Measurements from ENCODE around the gene RPL41. TPM values are rescaled to one million over a fixed set of nuclear protein-coding genes. Genes with fewer than 3 reads are reported as not detected.
A peak's percentile ranks its signal among the peaks of the same experiment; 100 is the strongest.

RPL41 gene
- total RNA-seq, 1 donor from 2014 or later = 4,478 TPM

DNA sequence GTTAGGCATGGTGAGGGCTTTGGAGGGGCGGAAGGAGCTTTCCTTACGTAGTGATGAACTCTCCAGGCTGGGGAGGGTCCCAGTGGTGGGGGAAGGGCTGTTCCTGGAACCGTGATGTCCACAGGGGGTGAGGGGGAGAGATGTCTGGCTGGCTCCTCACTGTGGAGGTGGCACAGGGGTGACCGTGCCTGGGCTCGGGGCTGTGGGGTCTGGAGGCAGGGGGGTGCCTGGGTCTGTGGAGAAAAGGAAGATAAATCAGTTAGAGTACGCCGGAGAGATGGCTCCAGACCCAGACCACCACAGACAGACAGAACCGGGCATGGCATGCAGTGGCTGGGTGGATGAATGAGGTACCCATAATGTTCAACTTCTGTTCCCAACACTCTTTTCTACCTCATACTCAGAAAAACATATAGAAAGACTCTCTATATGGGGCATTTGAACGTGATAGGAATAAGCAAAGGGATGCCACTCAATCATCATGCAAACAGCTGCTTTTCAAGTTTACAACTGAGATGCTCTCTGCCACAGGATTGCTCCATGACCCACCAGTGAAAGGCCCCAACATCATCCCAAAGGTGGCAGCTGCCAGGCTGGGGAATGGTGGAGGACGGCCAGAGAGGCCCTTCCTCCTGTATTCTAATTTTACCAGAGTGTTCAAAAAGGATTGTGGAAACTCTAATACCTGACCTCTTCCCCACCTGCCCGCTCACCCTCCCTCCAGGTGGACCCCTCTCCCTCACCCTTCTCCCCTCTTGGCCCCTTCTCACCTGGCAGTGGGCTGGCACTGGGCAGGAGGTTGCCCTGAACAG lies 47.3 kb downstream of the RPL41 start:
- TF ChIP-seq, protein P1, sequence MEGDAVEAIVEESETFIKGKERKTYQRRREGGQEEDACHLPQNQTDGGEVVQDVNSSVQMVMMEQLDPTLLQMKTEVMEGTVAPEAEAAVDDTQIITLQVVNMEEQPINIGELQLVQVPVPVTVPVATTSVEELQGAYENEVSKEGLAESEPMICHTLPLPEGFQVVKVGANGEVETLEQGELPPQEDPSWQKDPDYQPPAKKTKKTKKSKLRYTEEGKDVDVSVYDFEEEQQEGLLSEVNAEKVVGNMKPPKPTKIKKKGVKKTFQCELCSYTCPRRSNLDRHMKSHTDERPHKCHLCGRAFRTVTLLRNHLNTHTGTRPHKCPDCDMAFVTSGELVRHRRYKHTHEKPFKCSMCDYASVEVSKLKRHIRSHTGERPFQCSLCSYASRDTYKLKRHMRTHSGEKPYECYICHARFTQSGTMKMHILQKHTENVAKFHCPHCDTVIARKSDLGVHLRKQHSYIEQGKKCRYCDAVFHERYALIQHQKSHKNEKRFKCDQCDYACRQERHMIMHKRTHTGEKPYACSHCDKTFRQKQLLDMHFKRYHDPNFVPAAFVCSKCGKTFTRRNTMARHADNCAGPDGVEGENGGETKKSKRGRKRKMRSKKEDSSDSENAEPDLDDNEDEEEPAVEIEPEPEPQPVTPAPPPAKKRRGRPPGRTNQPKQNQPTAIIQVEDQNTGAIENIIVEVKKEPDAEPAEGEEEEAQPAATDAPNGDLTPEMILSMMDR (conservative IDR thresholded peaks at IDR 0.05) = no peak
- peak overlapping the region; percentile 95 for H3K4me3 Mint-ChIP-seq
- peaks cover 15% of the 10 kb centered on the region for H3K27me3 Mint-ChIP-seq (ENCODE audit: low read depth)
- H3K9me3 Mint-ChIP-seq = no peaks in the 10 kb centered on the region
- H3K36me3 Mint-ChIP-seq (ENCODE audit: low read depth) = peaks cover 38% of the 10 kb centered on the region
- H3K27ac Mint-ChIP-seq (ENCODE audit: unreplicated experiment) = no peak overlapping the region
- peaks cover 40% of the 10 kb centered on the region for H3K4me1 Mint-ChIP-seq
- DNase-seq (ENCODE audit: low read depth, low spot score) = no peak

DNA sequence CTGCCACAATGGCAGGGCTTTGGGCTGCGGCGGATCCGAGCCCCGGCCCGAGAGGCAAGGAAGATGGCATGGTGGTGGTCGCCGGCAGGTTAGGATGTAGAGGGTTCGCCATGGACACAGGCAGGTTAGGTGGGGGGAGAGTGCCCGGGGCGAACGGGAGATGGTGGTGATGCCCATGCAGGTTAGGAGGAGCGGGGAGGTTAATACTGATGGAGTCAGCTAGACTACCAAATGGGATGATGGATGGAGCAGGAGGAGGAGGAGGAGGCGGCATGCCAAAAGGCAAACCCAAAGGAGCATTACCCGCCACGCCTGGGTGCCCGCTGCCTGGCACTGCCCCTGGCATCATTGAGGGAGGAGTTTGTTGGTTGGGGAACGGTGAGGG lies 47.9 kb downstream of the RPL41 start:
- Mint-ChIP-seq H3K27ac (ENCODE audit: unreplicated experiment) (no peak overlapping the region), H3K4me1 (peaks cover 34% of the 10 kb centered on the region), H3K36me3 (ENCODE audit: low read depth) (peaks cover 33% of the 10 kb centered on the region), H3K27me3 (ENCODE audit: low read depth) (peaks cover 11% of the 10 kb centered on the region), H3K9me3 (no peaks in the 10 kb centered on the region), H3K4me3 (peak overlapping the region; percentile 29)
- DNase-seq (ENCODE audit: low read depth, low spot score) = no peak
- TF ChIP-seq, protein P1 (conservative IDR thresholded peaks at IDR 0.05) = no peak

DNA sequence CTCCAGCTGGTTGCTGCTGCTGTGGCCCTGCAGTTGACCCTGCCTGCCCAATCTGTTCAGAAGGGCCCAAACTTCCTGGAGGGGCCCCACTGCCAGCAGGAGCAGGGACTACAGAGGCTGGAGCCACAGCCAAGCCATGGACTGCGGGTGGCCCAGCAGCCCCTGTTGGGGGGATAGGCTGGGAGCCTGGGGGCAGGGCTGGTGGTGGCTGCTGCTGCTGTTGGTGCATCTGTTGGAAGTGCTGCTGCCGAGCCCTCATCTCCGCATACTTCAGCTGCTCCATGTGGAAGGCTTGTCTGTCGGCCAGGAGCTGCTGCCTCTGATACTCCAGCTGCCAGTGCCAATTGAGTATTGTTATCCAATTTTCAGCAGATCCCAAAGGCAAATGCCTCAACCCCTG lies 48.9 kb downstream of the RPL41 start:
- Mint-ChIP-seq H3K27me3 (ENCODE audit: low read depth) (peaks cover 10% of the 10 kb centered on the region), H3K4me3 (peak overlapping the region; percentile 74), H3K27ac (ENCODE audit: unreplicated experiment) (no peak overlapping the region), H3K4me1 (peaks cover 24% of the 10 kb centered on the region), H3K36me3 (ENCODE audit: low read depth) (peaks cover 35% of the 10 kb centered on the region), H3K9me3 (no peaks in the 10 kb centered on the region)
- DNase-seq (ENCODE audit: low read depth, low spot score) = no peak
- TF ChIP-seq, protein P1 (conservative IDR thresholded peaks at IDR 0.05) = no peak

Other genes with a start within 250 kb of the RPL41 start
- 54.0 and 56.8 TPM in 2 replicates for gene PYM1, start 188.7 kb upstream of the RPL41 start, total RNA-seq
- 17.1 and 18.8 TPM in 2 replicates for gene DGKA, start 185.5 kb upstream of the RPL41 start, total RNA-seq
- gene PMEL, start 150.6 kb upstream of the RPL41 start, total RNA-seq = 36.9 and 39.9 TPM in 2 replicates
- gene CDK2, start 149.8 kb upstream of the RPL41 start, total RNA-seq = 125 TPM in 2 replicates
- 86.5 and 97.3 TPM in 2 replicates for gene RAB5B, start 142.6 kb upstream of the RPL41 start, total RNA-seq
- gene SUOX, start 119.4 kb upstream of the RPL41 start, total RNA-seq = 30.4 and 33.7 TPM in 2 replicates
- 42.3 and 45.5 TPM in 2 replicates for gene IKZF4, start 95.6 kb upstream of the RPL41 start, total RNA-seq
- gene RPS26, start 74.7 kb upstream of the RPL41 start, total RNA-seq = 32.3 and 43.1 TPM in 2 replicates
- 144 and 152 TPM in 2 replicates for gene ERBB3, start 36.5 kb upstream of the RPL41 start, total RNA-seq
- gene PA2G4, start 12.1 kb upstream of the RPL41 start, total RNA-seq = 201 and 213 TPM in 2 replicates
- gene ZC3H10, start 1.6 kb downstream of the RPL41 start, total RNA-seq = 19.1 and 19.3 TPM in 2 replicates
- 118 and 121 TPM in 2 replicates for gene ESYT1, start 11.6 kb downstream of the RPL41 start, total RNA-seq
- gene MYL6B, start 36.0 kb downstream of the RPL41 start, total RNA-seq = 178 and 189 TPM in 2 replicates
- gene MYL6, start 41.7 kb downstream of the RPL41 start, total RNA-seq = 924 TPM in 2 replicates
- gene SMARCC2, start 72.8 kb downstream of the RPL41 start, total RNA-seq = 164 and 172 TPM in 2 replicates
- 48.3 and 48.6 TPM in 2 replicates for gene RNF41, start 105.3 kb downstream of the RPL41 start, total RNA-seq
- gene NABP2, start 107.7 kb downstream of the RPL41 start, total RNA-seq = 71.8 and 75.7 TPM in 2 replicates
- gene SLC39A5, start 113.4 kb downstream of the RPL41 start, total RNA-seq = 0.65 and 1.0 TPM in 2 replicates
- 61.4 and 68.0 TPM in 2 replicates for gene ANKRD52, start 141.8 kb downstream of the RPL41 start, total RNA-seq
- 23.2 and 23.3 TPM in 2 replicates for gene COQ10A, start 150.3 kb downstream of the RPL41 start, total RNA-seq
- gene CS, start 183.7 kb downstream of the RPL41 start, total RNA-seq = 295 and 302 TPM in 2 replicates
- 242 and 244 TPM in 2 replicates for gene CNPY2, start 199.4 kb downstream of the RPL41 start, total RNA-seq
- 64.4 and 69.6 TPM in 2 replicates for gene PAN2, start 217.4 kb downstream of the RPL41 start, total RNA-seq
- gene IL23A, start 222.3 kb downstream of the RPL41 start, total RNA-seq = 0.23 TPM in 1 of 2 replicates, not detected in the other
- 67.4 and 70.0 TPM in 2 replicates for gene STAT2, start 243.5 kb downstream of the RPL41 start, total RNA-seq
- gene APOF, start 246.2 kb downstream of the RPL41 start, total RNA-seq = not detected in 2 replicates

Data from neural crest cell (in vitro differentiated cells).